Stimulated activated CD4-positive, alpha-beta T cell treated with anti-CD3 and anti-CD28 coated beads, Interleukin-12 subunit alpha, Interleukin-12 subunit beta, amount 100 ng/mL, for 24 hours (primary cell): ENCODE results near the gene ATP8B1.
A peak's percentile ranks its signal among the peaks of the same experiment; 100 is the strongest.

Experiments
- DNase-seq, 2 experiments: peaks; one replicate each; pipeline ENCODE4 v3.0.0-alpha.2; 2020; ENCODE audit warnings: low read depth in 2 of 2

ATP8B1 gene

DNA sequence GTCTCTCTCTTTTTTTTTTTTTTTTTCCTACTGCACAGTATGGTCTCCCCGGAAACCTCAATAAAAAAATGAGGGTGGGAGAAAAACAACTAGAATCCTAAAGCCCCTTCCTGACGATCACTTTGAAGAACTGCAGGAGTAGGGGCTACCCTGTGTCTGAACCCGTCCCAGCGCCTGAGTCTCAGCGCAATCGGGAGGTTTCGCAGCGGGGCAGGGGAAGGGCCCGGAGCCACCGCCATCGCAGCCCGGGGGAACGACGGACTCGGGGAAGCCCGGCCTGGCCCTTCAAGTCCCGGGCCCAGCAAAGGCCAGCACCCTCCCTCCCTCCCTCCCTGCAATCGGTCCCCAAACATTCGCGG, 181.9 kb downstream of the ATP8B1 start:
- peak in 1 of 2 experiments; percentile 8 for DNase-seq

- DNase-seq: no peak
These were observed 183.2 kb downstream of the ATP8B1 start for GRCh38 chr18:57619876-57620275.

DNA sequence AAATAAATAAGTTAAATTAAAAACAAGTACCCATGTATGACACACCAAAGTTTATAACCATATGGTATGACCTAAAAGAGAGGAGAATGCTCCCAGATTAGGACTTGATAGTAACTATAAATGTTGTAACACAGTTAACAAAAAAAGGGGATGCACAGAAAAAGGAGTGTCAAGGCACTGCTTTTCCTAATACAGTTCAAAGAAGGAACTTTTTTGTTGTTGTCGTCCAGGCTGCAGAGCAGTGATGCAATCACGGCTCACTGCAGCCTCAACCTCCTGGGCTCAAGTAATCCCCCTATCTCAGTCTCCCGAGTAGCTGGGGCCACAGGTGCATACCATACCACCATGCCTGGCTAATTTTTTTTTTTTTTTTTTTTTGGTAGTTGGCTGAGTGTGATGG, 184.2 kb downstream of the ATP8B1 start:
- no peak for DNase-seq

GRCh38 chr18:57603871-57604270, 199.2 kb downstream of the ATP8B1 start:
- DNase-seq: no peak
